ENCODE data around the gene APPL2. TPM values are rescaled to one million over a fixed set of nuclear protein-coding genes. Genes with fewer than 3 reads are reported as not detected.

APPL2 gene
- polyA plus RNA-seq, 3 donors = 6.4 to 19.8 (median 9.0) TPM

GRCh38 chr12:105219261-105220028 is 16.5 kb downstream of the APPL2 start:
- WGBS (ENCODE audit: insufficient coverage) = 95% methylated on average over 2 of the region's 4 CpGs
- Histone ChIP-seq H2AFZ (ENCODE audit: insufficient read depth, low read depth, low read length, poor library complexity, severe bottlenecking) (no peak overlapping the region), H3K27ac (ENCODE audit: low read depth in 1 of 2, low read length in 2 of 2) (no peak overlapping the region), H3K9me3 (replicated peaks in 1 of 2; ENCODE audit: control insufficient read depth in 1 of 2, insufficient read depth in 1 of 2, low read length in 2 of 2) (no peaks in the 10 kb centered on the region), H3K9ac (ENCODE audit: insufficient read depth, low read length, poor library complexity, severe bottlenecking) (no peak overlapping the region), H3K4me2 (replicated peaks; ENCODE audit: extremely low read depth, low read length, poor library complexity, severe bottlenecking) (no peak overlapping the region), H3K27me3 (ENCODE audit: control insufficient read depth in 2 of 2, insufficient read depth in 2 of 2, low read length in 2 of 2) (no peaks in the 10 kb centered on the region), H3K4me1 (ENCODE audit: control insufficient read depth in 1 of 2, insufficient read depth in 2 of 2, low read length in 2 of 2) (peaks cover 6 to 12% of the 10 kb centered on the region in 2 donors), H3K36me3 (replicated peaks in 1 of 2; ENCODE audit: control insufficient read depth in 1 of 2, insufficient read depth in 2 of 2, low read length in 2 of 2) (peaks cover 45 to 91% of the 10 kb centered on the region in 2 donors), H3K4me3 (replicated peaks in 1 of 3; ENCODE audit: low read depth in 2 of 3, low read length in 3 of 3) (no peak overlapping the region), H3K79me2 (ENCODE audit: insufficient read depth, low read length) (no peaks in the 10 kb centered on the region), H4K20me1 (ENCODE audit: insufficient read depth, low read length) (peaks cover 28% of the 10 kb centered on the region)
- Mint-ChIP-seq H3K27ac (no peak overlapping the region), H3K4me3 (no peak overlapping the region), H3K36me3 (peaks cover 58 to 73% of the 10 kb centered on the region in 2 donors), H3K4me1 (peaks cover 14% of the 10 kb centered on the region), H3K27me3 (ENCODE audit: low read depth in 3 of 3) (peaks cover 0 to 4% (median 1%) of the 10 kb centered on the region in 3 donors), H3K9me3 (no peaks in the 10 kb centered on the region)
- intact Hi-C loops (cut with micrococcal nuclease) = no loop called here
- no peak for TF ChIP-seq CTCF (IDR thresholded peaks at IDR 0.05)
- no peak for DNase-seq

GRCh38 chr12:105218434-105218833 is 17.5 kb downstream of the APPL2 start:
- no peak overlapping the region for H3K9ac ChIP-seq (ENCODE audit: insufficient read depth, low read length, poor library complexity, severe bottlenecking)
- H3K27ac Mint-ChIP-seq = peak overlapping the region in 3 of 7 donors; percentile 2 to 44 (median 23)
- H3K4me1 Mint-ChIP-seq = peaks cover 9% of the 10 kb centered on the region
- no peak overlapping the region for H2AFZ ChIP-seq (ENCODE audit: insufficient read depth, low read depth, low read length, poor library complexity, severe bottlenecking)
- H3K9me3 ChIP-seq (replicated peaks in 1 of 2; ENCODE audit: control insufficient read depth in 1 of 2, insufficient read depth in 1 of 2, low read length in 2 of 2) = no peaks in the 10 kb centered on the region
- H4K20me1 ChIP-seq (ENCODE audit: insufficient read depth, low read length) = peaks cover 18% of the 10 kb centered on the region
- H3K4me3 ChIP-seq (replicated peaks in 1 of 3; ENCODE audit: low read depth in 2 of 3, low read length in 3 of 3) = no peak overlapping the region
- no peak overlapping the region for H3K4me2 ChIP-seq (replicated peaks; ENCODE audit: extremely low read depth, low read length, poor library complexity, severe bottlenecking)
- no peak overlapping the region for H3K4me3 Mint-ChIP-seq
- peaks cover 6 to 8% of the 10 kb centered on the region in 2 donors for H3K4me1 ChIP-seq (ENCODE audit: control insufficient read depth in 1 of 2, insufficient read depth in 2 of 2, low read length in 2 of 2)
- WGBS (ENCODE audit: insufficient coverage) = 89% methylated on average over 7 of the region's 7 CpGs
- no peaks in the 10 kb centered on the region for H3K9me3 Mint-ChIP-seq
- H3K27ac ChIP-seq (ENCODE audit: low read depth in 1 of 2, low read length in 2 of 2) = no peak overlapping the region
- no peaks in the 10 kb centered on the region for H3K79me2 ChIP-seq (ENCODE audit: insufficient read depth, low read length)
- no peak for DNase-seq
- H3K36me3 ChIP-seq (replicated peaks in 1 of 2; ENCODE audit: control insufficient read depth in 1 of 2, insufficient read depth in 2 of 2, low read length in 2 of 2) = peaks cover 46 to 90% of the 10 kb centered on the region in 2 donors
- intact Hi-C loops (cut with micrococcal nuclease) = no loop called here
- no peak for TF ChIP-seq CTCF (IDR thresholded peaks at IDR 0.05)
- peaks cover 63 to 78% of the 10 kb centered on the region in 2 donors for H3K36me3 Mint-ChIP-seq
- peaks cover 0 to 4% (median 1%) of the 10 kb centered on the region in 3 donors for H3K27me3 Mint-ChIP-seq (ENCODE audit: low read depth in 3 of 3)
- no peaks in the 10 kb centered on the region for H3K27me3 ChIP-seq (ENCODE audit: control insufficient read depth in 2 of 2, insufficient read depth in 2 of 2, low read length in 2 of 2)
